Measurements from ENCODE around the gene GRIN2A.

DNA sequence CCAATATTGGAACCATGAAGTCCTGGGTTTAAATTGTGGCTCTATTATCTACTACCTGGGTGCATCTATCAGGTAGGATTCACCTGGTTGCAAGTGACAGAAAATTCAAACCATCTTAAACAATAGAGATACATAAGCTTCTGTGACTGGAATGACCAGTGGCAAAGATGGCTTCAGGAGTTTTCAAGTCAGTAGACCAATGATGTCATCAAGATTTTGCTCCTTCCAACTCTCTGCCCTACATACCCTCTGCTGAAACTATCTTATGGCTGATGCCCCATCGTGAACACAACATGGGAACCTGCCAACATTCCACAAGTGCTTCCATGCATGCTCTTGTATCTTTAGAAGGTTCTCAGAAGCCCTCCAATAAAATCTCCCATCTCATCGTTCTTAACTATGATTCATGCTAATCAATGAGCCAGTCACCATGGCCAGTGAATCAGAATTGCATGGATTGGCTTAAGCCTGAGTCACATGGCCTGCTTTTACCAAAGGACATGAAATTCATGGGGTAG is 180.9 kb downstream of the GRIN2A start:
- TF ChIP-seq POLR2A (IDR thresholded peaks at IDR 0.05; ENCODE audit: low read length) = no peak
- no peak for TF ChIP-seq GATA1 (IDR thresholded peaks at IDR 0.05; ENCODE audit: low read depth, low read length)

Data from erythroblast (primary cell).